GM21381 (cell line): ENCODE data around the gene RAE1.

Experiments used
- ATAC-seq: cut with Tn5 transposase; IDR thresholded peaks from one replicate; pipeline ENCODE4 v1.9.1; 2021; ENCODE audit warnings: mild to moderate bottlenecking, moderate library complexity; ENCODE audit not compliant: unreplicated experiment

RAE1 gene

GRCh38 chr20:57398231-57398821 lies 47.3 kb downstream of the RAE1 start:
- ATAC-seq: peak; percentile 60

DNA sequence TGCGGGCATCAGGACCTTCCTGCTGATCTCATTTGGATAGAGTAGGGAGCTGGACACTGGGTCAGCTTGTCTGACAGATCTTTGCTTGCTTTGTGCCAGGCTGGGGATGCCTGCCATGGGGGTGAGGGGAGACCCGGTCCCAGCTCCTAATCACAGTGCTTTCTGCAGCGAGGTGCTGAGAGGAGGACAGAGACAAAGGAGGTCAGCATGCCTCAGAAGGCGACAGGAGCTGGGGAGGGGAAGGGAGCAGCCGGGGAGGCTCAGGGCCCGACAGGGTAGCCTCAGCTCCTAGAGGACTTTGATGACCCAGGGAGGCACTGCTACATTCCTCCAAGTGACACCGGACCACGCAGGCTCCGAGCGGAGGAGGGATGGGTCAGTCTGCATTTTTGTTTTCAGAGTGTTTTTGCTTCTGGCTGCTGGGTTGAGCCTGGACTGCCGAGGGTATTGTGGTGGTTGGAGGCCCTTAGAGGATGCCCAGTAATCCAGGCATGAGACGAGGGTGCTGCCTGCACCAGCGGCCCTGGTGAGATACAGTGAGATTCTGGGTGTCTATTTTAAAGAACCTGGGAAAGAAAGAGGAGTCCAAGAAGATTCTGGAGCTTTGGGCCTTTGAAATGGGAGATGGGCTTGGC lies 48.0 kb downstream of the RAE1 start:
- no peak for ATAC-seq

GRCh38 chr20:57399587-57400155 lies 48.6 kb downstream of the RAE1 start:
- peak; percentile 43 for ATAC-seq

DNA sequence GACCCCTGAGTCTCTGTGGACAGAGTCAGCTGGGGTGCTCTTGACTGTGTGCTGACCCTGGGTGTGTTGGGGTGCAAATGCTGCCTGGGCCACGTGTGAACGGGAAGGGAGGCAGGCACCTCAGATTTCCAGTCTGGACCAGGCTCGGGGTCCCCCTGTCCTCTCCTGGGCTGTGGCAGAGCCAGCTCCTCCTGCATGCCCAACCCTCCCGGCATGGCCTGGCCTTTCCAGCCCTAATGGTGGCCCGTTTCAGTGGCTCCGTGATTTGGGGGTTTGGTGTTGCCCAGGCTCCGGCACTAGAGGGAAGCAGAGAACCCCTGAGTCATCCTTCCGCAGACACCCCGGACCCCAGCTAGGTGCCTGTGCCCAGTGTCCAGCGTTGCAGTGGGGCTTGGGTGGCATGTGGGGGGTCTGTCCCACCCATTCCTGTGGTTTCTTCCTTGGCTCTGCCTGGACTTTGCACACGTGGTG lies 49.2 kb downstream of the RAE1 start:
- no peak for ATAC-seq

DNA sequence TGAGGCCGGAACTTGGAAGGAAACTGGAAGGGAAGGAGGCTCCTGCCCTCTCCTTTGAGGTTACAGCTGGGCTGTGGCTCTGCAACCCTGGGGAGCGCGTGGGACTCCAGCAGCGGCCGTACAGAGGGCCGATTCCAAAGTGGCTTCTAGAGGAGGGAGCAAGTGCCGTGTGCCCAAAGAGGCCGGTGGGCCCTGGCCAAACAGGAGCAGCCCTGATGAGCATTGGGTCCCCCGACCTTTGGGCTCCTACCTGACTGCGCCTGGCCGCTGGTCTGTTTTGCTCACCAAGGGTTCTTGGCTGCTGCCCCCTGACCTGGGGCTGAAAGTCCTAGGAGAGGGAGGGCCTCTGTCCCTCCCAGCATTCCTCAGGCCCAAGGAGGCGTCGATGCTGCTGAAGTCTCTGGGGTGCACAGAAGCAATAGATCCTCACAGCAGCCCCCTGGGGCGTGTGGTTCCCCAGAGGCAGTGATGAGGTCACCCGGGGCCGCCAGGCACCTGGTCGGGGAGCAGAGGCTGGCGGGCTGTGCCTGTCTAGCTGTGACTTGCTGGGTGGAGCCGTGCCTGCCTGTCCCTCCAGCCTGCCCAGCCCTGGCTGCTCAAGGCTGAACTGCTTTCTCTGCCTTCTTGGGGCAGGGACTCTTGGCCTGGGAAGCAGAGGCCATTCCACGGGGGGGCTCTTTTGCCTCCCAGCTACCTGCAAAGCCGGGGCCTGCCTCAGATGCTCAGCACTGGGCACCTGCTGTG lies 49.9 kb downstream of the RAE1 start:
- no peak for ATAC-seq

GRCh38 chr20:57401565-57401918 lies 50.5 kb downstream of the RAE1 start:
- no peak for ATAC-seq

GRCh38 chr20:57402206-57403125 lies 51.4 kb downstream of the RAE1 start:
- ATAC-seq: no peak

GRCh38 chr20:57403216-57403615 lies 52.2 kb downstream of the RAE1 start:
- ATAC-seq: no peak

- no peak for ATAC-seq
Measured at GRCh38 chr20:57404006-57404405, 53.0 kb downstream of the RAE1 start.

DNA sequence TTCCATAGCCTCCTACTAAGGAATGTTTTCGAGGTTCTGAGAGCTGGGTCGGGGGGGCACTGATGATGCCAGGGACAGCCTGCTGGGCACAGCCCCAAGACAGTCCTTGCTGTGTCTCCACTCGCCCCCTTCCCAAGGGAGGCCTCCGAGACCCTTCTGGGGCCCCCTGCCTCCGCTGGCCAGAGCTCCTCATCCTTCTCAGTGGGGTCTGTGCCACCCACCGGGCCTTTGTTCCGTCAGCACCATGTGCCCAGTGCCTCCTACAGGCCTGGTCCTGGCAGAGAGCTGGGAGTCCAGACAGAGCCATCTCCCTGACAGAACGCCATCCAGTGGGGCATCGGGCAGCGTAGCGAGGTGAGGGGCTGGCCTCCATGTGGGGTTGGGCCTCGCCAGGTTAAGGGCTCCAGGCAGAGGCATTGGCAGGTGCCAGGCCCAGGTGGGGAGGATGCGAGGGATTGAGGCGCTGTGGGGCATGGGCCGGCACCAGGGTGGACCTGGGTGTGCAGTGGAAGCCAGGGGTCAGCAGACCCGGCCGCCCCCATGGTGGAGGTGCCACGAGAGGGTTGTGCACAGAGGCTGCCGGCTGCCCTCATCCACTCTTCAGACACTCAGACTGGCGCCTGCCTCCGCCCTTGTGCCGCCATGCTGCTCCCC lies 53.5 kb downstream of the RAE1 start:
- ATAC-seq: no peak

DNA sequence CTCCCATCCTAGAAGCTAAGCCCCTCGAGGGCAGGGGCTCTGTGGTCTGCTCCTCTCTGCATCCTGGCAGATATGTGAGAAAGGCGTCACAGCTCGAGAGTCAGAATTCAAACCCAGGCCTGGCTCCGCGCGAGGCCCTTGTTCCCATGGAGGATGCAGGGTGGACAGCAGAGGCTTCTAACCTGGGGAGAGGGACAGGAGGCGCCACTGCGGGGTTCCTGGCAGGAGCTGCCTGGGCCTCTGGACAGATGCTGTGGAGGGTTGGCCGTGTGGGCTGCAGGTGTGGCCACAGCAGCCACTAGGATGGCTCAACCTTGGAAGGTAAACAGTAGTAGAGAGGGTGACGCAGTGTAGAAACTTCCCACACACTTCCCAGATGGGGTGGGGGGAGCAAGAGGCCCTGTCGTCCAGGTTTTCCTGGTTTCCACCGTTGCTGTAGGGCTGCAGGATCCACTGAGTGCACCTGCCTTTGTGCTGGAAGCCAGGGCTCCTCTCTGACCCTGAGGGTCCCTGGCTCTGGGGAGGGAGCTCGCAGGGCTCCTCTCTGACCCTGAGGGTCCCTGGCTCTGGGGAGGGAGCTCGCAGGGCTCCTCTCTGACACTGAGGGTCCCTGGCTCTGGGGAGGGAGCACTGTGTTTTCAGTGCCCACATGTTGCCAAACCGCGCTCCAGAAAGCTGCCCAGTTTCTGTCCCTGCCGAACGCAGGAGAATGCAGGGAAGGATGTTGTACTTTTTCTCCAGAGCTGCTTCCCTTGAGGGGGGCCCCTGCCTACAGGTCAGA lies 54.4 kb downstream of the RAE1 start:
- no peak for ATAC-seq

GRCh38 chr20:57407541-57407956 lies 56.5 kb downstream of the RAE1 start:
- ATAC-seq: no peak

- ATAC-seq: no peak
Measured at GRCh38 chr20:57408131-57408530, 57.1 kb downstream of the RAE1 start.

- no peak for ATAC-seq
Measured at GRCh38 chr20:57408536-57409233, 57.6 kb downstream of the RAE1 start.

DNA sequence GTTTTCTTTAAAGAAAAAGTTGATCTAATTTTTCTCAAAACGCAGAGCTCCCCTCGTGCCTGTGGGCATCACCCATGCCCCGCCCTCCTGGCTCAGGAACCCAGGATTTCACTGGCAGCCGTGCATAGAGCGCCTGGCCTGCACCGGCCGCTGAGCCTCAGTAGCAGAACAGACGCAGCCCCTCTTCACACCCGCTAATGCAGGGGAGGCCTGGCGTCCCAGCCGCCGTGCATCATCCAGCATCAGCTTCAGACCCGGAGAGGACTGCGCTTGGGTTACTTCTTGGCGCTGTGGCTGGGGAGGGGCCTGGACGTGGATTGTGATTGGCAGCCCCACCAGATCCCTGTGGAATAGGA lies 58.2 kb downstream of the RAE1 start:
- no peak for ATAC-seq

DNA sequence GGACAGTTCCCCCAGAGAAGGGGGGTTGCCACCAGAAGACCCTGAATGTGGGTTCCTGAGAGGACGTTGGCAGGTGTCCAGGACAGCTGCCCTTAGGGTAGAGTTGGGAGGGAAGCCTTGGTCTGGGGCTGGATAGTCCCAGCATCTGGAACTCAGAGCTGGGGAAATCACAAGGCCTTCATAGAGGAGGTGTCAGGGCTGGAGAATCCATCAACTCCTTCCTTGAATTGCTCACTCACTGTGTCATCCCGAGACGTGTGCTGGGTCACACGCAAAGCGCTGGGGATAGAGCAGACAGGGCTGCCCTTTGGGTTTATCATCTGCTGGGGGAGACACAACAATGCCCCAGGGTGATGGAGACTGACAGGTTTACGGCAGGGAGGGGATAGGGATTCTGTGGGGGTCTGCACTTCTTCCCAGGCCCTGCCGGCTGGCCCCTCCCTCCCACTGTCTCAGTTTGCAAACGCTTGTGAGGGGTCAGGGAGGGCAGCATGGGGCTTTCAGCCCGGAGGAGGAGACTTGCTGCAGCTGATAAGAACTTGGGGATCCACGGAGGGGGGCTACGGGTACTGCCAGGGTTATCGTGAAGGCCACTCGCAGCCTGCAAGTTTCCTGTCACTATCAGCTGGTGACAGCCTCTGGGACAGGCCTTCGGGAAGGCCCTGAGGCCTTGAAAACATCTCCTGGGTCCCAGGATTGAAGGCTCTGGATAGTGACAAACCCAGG lies 58.8 kb downstream of the RAE1 start:
- no peak for ATAC-seq

- no peak for ATAC-seq
Measured at GRCh38 chr20:57410398-57410920, 59.4 kb downstream of the RAE1 start.

DNA sequence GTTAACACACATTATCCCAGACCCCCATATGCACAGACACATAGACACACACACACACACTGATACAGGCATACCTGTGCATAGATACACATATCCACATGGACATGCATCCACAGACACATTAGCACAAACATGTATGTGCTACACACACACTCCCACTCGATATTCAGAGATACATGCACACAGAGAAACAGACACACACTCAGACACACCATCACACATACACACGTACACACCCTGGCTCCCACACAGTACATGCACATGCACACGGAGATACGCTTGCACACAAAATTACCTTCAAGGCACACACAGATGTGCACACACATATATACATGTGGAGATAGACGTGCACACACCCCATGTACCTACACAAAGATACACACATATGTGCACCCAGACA lies 59.9 kb downstream of the RAE1 start:
- no peak for ATAC-seq
